Measurements from ENCODE around the gene SNAP25.

Gene SNAP25

GRCh38 chr20:10280018-10280908 lies 61.6 kb downstream of the SNAP25 start:
- peak overlapping the region; percentile 65 for H3K4me3 ChIP-seq
- no peaks in the 10 kb centered on the region for H3K36me3 ChIP-seq (ENCODE audit: insufficient read depth, low read length)
- H3K27ac ChIP-seq = peak overlapping the region; percentile 98
- H3K9ac ChIP-seq (ENCODE audit: insufficient read length) = peak overlapping the region; percentile 66
- DNase-seq (ENCODE audit: low read depth, low spot score) = peak; percentile 100
- no peaks in the 10 kb centered on the region for H3K9me3 ChIP-seq (ENCODE audit: low read depth, low read length)
- TF ChIP-seq EZH2 (IDR thresholded peaks at IDR 0.05) = no peak
- peak; percentile 74; the same call in 1 of the 2 replicates for TF ChIP-seq POLR2AphosphoS5 (IDR thresholded peaks at IDR 0.05; ENCODE audit: borderline replicate concordance, low read depth, low read length)
- TF ChIP-seq FOXP2 (optimal IDR thresholded peaks at IDR 0.05; ENCODE audit: control extremely low read depth, extremely low read length, insufficient read depth) = no peak

- no peak for TF ChIP-seq EZH2 (IDR thresholded peaks at IDR 0.05)
- TF ChIP-seq FOXP2 (optimal IDR thresholded peaks at IDR 0.05; ENCODE audit: control extremely low read depth, extremely low read length, insufficient read depth) = no peak
- peak; percentile 62; the same call in 1 of the 2 replicates for TF ChIP-seq POLR2AphosphoS5 (IDR thresholded peaks at IDR 0.05; ENCODE audit: borderline replicate concordance, low read depth, low read length)
- Histone ChIP-seq H3K4me3 (peak overlapping the region; percentile 65), H3K36me3 (ENCODE audit: insufficient read depth, low read length) (no peaks in the 10 kb centered on the region), H3K9me3 (ENCODE audit: low read depth, low read length) (no peaks in the 10 kb centered on the region), H3K27ac (peak overlapping the region; percentile 98), H3K9ac (ENCODE audit: insufficient read length) (peak overlapping the region; percentile 65)
- peak; percentile 85 for DNase-seq (ENCODE audit: low read depth, low spot score)
Observed at GRCh38 chr20:10281911-10282310, 63.3 kb downstream of the SNAP25 start.

- TF ChIP-seq EZH2 (IDR thresholded peaks at IDR 0.05) = no peak
- no peak for TF ChIP-seq FOXP2 (optimal IDR thresholded peaks at IDR 0.05; ENCODE audit: control extremely low read depth, extremely low read length, insufficient read depth)
- TF ChIP-seq POLR2AphosphoS5 (IDR thresholded peaks at IDR 0.05; ENCODE audit: borderline replicate concordance, low read depth, low read length) = no peak
- Histone ChIP-seq H3K9ac (ENCODE audit: insufficient read length) (peak overlapping the region; percentile 66), H3K36me3 (ENCODE audit: insufficient read depth, low read length) (no peaks in the 10 kb centered on the region), H3K27ac (peak overlapping the region; percentile 98), H3K4me3 (no peak overlapping the region), H3K9me3 (ENCODE audit: low read depth, low read length) (no peaks in the 10 kb centered on the region)
- no peak for DNase-seq (ENCODE audit: low read depth, low spot score)
Observed at GRCh38 chr20:10282979-10283456, 64.4 kb downstream of the SNAP25 start.

GRCh38 chr20:10286356-10286755 lies 67.7 kb downstream of the SNAP25 start:
- TF ChIP-seq POLR2AphosphoS5 (IDR thresholded peaks at IDR 0.05; ENCODE audit: borderline replicate concordance, low read depth, low read length) = no peak
- TF ChIP-seq FOXP2 (optimal IDR thresholded peaks at IDR 0.05; ENCODE audit: control extremely low read depth, extremely low read length, insufficient read depth) = no peak
- TF ChIP-seq EZH2 (IDR thresholded peaks at IDR 0.05) = no peak

GRCh38 chr20:10288421-10288820 lies 69.8 kb downstream of the SNAP25 start:
- H3K4me3 ChIP-seq = no peak overlapping the region
- H3K9me3 ChIP-seq (ENCODE audit: low read depth, low read length) = no peaks in the 10 kb centered on the region
- H3K36me3 ChIP-seq (ENCODE audit: insufficient read depth, low read length) = no peaks in the 10 kb centered on the region
- H3K27ac ChIP-seq = no peak overlapping the region
- DNase-seq (ENCODE audit: low read depth, low spot score) = no peak
- TF ChIP-seq POLR2AphosphoS5 (IDR thresholded peaks at IDR 0.05; ENCODE audit: borderline replicate concordance, low read depth, low read length) = no peak
- TF ChIP-seq FOXP2 (optimal IDR thresholded peaks at IDR 0.05; ENCODE audit: control extremely low read depth, extremely low read length, insufficient read depth) = no peak
- TF ChIP-seq EZH2 (IDR thresholded peaks at IDR 0.05) = no peak
- no peak overlapping the region for H3K9ac ChIP-seq (ENCODE audit: insufficient read length)

More at GRCh38 chr20:10286356-10286755, 67.7 kb downstream of the SNAP25 start:
- H3K9ac ChIP-seq (ENCODE audit: insufficient read length) = no peak overlapping the region
- no peak for DNase-seq (ENCODE audit: low read depth, low spot score)
- no peak overlapping the region for H3K27ac ChIP-seq
- no peaks in the 10 kb centered on the region for H3K36me3 ChIP-seq (ENCODE audit: insufficient read depth, low read length)
- no peaks in the 10 kb centered on the region for H3K9me3 ChIP-seq (ENCODE audit: low read depth, low read length)
- no peak overlapping the region for H3K4me3 ChIP-seq

- no peak for DNase-seq (ENCODE audit: low read depth, low spot score)
- H3K9me3 ChIP-seq (ENCODE audit: low read depth, low read length) = no peaks in the 10 kb centered on the region
- no peaks in the 10 kb centered on the region for H3K36me3 ChIP-seq (ENCODE audit: insufficient read depth, low read length)
- no peak overlapping the region for H3K9ac ChIP-seq (ENCODE audit: insufficient read length)
- H3K27ac ChIP-seq = no peak overlapping the region
- no peak overlapping the region for H3K4me3 ChIP-seq
- TF ChIP-seq FOXP2 (optimal IDR thresholded peaks at IDR 0.05; ENCODE audit: control extremely low read depth, extremely low read length, insufficient read depth) (no peak), POLR2AphosphoS5 (IDR thresholded peaks at IDR 0.05; ENCODE audit: borderline replicate concordance, low read depth, low read length) (no peak), EZH2 (IDR thresholded peaks at IDR 0.05) (no peak)
Observed at GRCh38 chr20:10288954-10289646, 70.5 kb downstream of the SNAP25 start.

GRCh38 chr20:10291568-10292248 lies 73.1 kb downstream of the SNAP25 start:
- DNase-seq (ENCODE audit: low read depth, low spot score) = no peak
- H3K4me3 ChIP-seq = no peak overlapping the region
- H3K36me3 ChIP-seq (ENCODE audit: insufficient read depth, low read length) = no peaks in the 10 kb centered on the region
- TF ChIP-seq FOXP2 (optimal IDR thresholded peaks at IDR 0.05; ENCODE audit: control extremely low read depth, extremely low read length, insufficient read depth) (no peak), EZH2 (IDR thresholded peaks at IDR 0.05) (no peak), POLR2AphosphoS5 (IDR thresholded peaks at IDR 0.05; ENCODE audit: borderline replicate concordance, low read depth, low read length) (no peak)
- H3K27ac ChIP-seq = no peak overlapping the region
- no peaks in the 10 kb centered on the region for H3K9me3 ChIP-seq (ENCODE audit: low read depth, low read length)
- H3K9ac ChIP-seq (ENCODE audit: insufficient read length) = no peak overlapping the region

All from SK-N-MC (cell line).